ENCODE data around the gene SIK2. TPM values are rescaled to one million over a fixed set of nuclear protein-coding genes. Genes with fewer than 3 reads are reported as not detected.

Gene SIK2
- total RNA-seq, 2 donors from 2014 or later: 5.6 to 6.4 TPM

DNA sequence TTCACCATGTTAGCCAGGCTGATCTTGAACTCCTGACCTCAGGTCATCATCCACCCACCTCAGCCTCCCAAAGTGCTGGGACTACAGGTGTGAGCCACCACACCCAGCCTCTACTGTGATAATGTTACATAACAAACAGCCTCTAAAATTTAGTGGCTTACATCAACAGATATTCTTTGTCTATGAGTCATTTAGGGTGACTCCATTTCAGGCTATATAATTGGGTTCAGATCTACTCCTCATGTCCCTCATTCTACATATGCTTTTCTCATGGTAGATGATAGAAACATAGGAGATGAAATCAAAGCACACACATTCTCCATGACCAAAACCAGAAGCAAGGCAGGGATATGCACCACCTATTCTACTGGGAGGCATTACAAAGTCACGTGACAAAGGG, 72.7 kb downstream of the SIK2 start:
- ATAC-seq (replicated peaks): no peak
- no peak overlapping the region for H3K27ac Mint-ChIP-seq
- peaks cover 7% of the 10 kb centered on the region for H3K4me1 Mint-ChIP-seq
- H3K36me3 Mint-ChIP-seq (ENCODE audit: low read depth): peaks cover 28% of the 10 kb centered on the region
- H3K27me3 Mint-ChIP-seq: no peaks in the 10 kb centered on the region
- no peak overlapping the region for H3K4me3 Mint-ChIP-seq
- H3K9me3 Mint-ChIP-seq: no peaks in the 10 kb centered on the region

- no peaks in the 10 kb centered on the region for H3K27me3 Mint-ChIP-seq
- H3K36me3 Mint-ChIP-seq (ENCODE audit: low read depth): peaks cover 28% of the 10 kb centered on the region
- H3K4me3 Mint-ChIP-seq: no peak overlapping the region
- no peak overlapping the region for H3K27ac Mint-ChIP-seq
- peaks cover 4% of the 10 kb centered on the region for H3K4me1 Mint-ChIP-seq
- no peaks in the 10 kb centered on the region for H3K9me3 Mint-ChIP-seq
- no peak for ATAC-seq (replicated peaks)
Measured at GRCh38 chr11:111675891-111676290, 73.6 kb downstream of the SIK2 start.

DNA sequence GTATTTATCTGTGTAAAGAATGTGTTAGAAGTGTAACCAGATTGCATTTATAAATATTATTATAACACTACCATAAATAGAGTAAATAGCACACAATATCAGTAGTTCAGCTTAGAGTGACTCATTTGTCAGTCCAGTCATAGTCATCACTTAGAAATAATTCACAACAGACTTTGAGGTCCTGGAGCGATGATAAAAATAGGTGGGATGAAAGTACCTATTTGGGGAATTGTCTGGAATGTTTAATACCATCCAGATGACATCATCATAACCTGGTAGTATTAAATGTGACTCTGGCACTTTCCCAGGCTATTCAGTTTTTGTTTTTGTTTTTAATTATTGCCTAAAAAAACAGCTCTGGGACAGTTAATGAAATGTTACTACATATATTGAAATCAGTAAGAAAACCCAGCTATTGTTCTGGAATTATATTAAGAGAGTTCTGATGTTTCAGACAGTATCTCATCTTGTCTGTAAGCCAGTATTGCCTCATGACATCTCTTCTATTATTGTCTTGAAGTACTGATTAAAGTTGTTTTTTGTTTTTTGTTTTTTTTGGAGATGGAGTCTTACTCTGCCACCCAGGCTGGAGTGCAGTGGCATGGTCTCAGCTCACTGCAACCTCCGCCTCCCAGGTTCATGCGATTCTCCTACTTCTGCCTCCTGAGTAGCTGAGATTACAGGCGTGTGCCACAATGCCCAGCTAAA, 74.8 kb downstream of the SIK2 start:
- Mint-ChIP-seq H3K9me3 (no peaks in the 10 kb centered on the region), H3K27ac (no peak overlapping the region), H3K27me3 (no peaks in the 10 kb centered on the region), H3K36me3 (ENCODE audit: low read depth) (peaks cover 16% of the 10 kb centered on the region), H3K4me1 (no peaks in the 10 kb centered on the region), H3K4me3 (no peak overlapping the region)
- no peak for ATAC-seq (replicated peaks)

GRCh38 chr11:111680486-111681175, 78.4 kb downstream of the SIK2 start:
- no peak for ATAC-seq (replicated peaks)
- Mint-ChIP-seq H3K27me3 (no peaks in the 10 kb centered on the region), H3K4me1 (peaks cover 4% of the 10 kb centered on the region), H3K9me3 (no peaks in the 10 kb centered on the region), H3K27ac (no peak overlapping the region), H3K4me3 (no peak overlapping the region), H3K36me3 (ENCODE audit: low read depth) (peaks cover 6% of the 10 kb centered on the region)

DNA sequence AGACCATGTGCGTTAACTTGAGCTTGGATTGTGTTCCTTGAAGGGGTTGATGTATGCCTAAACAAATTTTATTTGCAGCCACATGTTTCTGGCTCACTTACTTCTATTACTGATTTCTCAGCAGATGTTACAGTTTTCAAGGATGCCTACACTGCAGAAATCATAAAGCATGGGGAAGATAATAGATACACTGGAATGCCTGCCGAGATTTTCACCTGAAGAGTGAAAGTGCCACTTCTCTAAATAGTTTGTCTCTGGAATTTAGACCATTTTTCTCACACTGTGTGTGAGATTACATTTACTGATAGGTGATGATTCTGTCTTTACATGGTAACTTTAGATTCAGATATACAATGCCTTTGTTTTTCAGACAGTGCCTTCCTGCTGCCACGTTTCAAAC, 81.6 kb downstream of the SIK2 start:
- peaks cover 4% of the 10 kb centered on the region for H3K4me1 Mint-ChIP-seq
- H3K36me3 Mint-ChIP-seq (ENCODE audit: low read depth): peaks cover 30% of the 10 kb centered on the region
- ATAC-seq (replicated peaks): no peak
- H3K27me3 Mint-ChIP-seq: no peaks in the 10 kb centered on the region
- no peak overlapping the region for H3K27ac Mint-ChIP-seq
- no peak overlapping the region for H3K4me3 Mint-ChIP-seq
- H3K9me3 Mint-ChIP-seq: no peaks in the 10 kb centered on the region

DNA sequence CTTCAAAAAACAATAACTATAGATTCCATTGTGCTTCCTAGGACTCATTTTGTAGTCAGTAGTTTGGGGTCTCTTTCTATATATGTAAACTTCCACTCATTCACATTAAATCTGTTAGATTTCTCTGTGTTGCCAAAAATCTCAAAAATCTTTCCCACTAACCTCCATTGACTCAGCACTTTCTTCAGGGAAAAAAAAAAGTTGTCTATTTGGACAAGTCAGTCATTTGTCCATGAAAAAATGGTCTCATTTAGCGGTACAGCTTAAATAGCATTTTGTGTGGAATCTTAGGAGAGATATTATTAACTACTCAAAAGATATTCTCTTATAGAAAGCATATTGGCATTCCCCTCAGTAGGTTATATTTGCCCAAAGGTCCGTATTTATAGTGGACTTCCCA, 82.0 kb downstream of the SIK2 start:
- no peak for ATAC-seq (replicated peaks)

DNA sequence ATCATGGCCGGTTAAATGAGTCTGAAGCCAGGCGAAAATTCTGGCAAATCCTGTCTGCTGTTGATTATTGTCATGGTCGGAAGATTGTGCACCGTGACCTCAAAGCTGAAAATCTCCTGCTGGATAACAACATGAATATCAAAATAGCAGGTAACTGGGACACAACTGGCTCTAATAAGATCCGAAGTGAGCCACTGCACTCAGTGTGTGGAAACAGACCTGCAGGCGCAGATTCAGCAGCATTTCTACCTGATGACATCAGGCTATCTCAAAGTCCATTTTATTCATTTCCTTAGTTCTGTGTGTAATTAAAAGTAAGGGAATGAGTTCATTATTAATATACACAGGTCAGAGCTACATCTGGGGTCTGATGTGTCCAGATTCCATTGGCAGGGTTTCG, 85.8 kb downstream of the SIK2 start:
- no peak overlapping the region for H3K27ac Mint-ChIP-seq
- H3K4me3 Mint-ChIP-seq: no peak overlapping the region
- H3K4me1 Mint-ChIP-seq: peaks cover 4% of the 10 kb centered on the region
- H3K36me3 Mint-ChIP-seq (ENCODE audit: low read depth): peaks cover 61% of the 10 kb centered on the region
- H3K27me3 Mint-ChIP-seq: no peaks in the 10 kb centered on the region
- no peaks in the 10 kb centered on the region for H3K9me3 Mint-ChIP-seq
- ATAC-seq (replicated peaks): no peak

More for the DNA sequence above, 82.0 kb downstream of the SIK2 start:
- peaks cover 4% of the 10 kb centered on the region for H3K4me1 Mint-ChIP-seq
- H3K36me3 Mint-ChIP-seq (ENCODE audit: low read depth): peaks cover 35% of the 10 kb centered on the region
- H3K27ac Mint-ChIP-seq: no peak overlapping the region
- no peaks in the 10 kb centered on the region for H3K27me3 Mint-ChIP-seq
- H3K9me3 Mint-ChIP-seq: no peaks in the 10 kb centered on the region
- H3K4me3 Mint-ChIP-seq: no peak overlapping the region

- no peaks in the 10 kb centered on the region for H3K27me3 Mint-ChIP-seq
- no peaks in the 10 kb centered on the region for H3K9me3 Mint-ChIP-seq
- ATAC-seq (replicated peaks): no peak
- H3K36me3 Mint-ChIP-seq (ENCODE audit: low read depth): peaks cover 62% of the 10 kb centered on the region
- no peak overlapping the region for H3K4me3 Mint-ChIP-seq
- H3K4me1 Mint-ChIP-seq: no peaks in the 10 kb centered on the region
- no peak overlapping the region for H3K27ac Mint-ChIP-seq
Measured at GRCh38 chr11:111691176-111691575, 88.9 kb downstream of the SIK2 start.

DNA sequence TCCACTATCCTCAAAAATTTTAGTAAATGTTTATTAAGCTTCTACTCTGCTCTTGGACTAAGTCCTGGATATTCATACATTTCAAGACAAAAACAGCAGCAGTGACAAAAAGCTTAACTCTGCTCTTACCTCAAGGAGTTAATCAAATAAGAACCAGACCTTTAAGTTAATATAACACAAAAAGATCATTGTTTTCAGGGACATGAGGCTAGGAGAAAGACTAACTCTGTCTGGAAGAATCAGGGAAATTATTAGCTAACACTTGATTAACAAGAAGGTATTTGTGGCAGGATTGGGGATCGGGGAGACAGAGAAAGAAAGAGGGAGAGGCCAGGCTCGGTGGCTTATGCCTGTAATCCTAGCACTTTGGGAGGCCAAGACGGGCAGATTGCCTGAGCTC, 89.5 kb downstream of the SIK2 start:
- Mint-ChIP-seq H3K27ac (no peak overlapping the region), H3K9me3 (no peaks in the 10 kb centered on the region)
- no peak for ATAC-seq (replicated peaks)

GRCh38 chr11:111693224-111693937, 91.1 kb downstream of the SIK2 start:
- H3K9me3 Mint-ChIP-seq: no peaks in the 10 kb centered on the region
- H3K36me3 Mint-ChIP-seq (ENCODE audit: low read depth): peaks cover 43% of the 10 kb centered on the region
- ATAC-seq (replicated peaks): no peak
- no peak overlapping the region for H3K27ac Mint-ChIP-seq
- no peaks in the 10 kb centered on the region for H3K4me1 Mint-ChIP-seq
- H3K27me3 Mint-ChIP-seq: no peaks in the 10 kb centered on the region
- no peak overlapping the region for H3K4me3 Mint-ChIP-seq

More for the DNA sequence above, 89.5 kb downstream of the SIK2 start:
- no peak overlapping the region for H3K4me3 Mint-ChIP-seq
- H3K4me1 Mint-ChIP-seq: no peaks in the 10 kb centered on the region
- H3K36me3 Mint-ChIP-seq (ENCODE audit: low read depth): peaks cover 56% of the 10 kb centered on the region
- no peaks in the 10 kb centered on the region for H3K27me3 Mint-ChIP-seq

- H3K36me3 Mint-ChIP-seq (ENCODE audit: low read depth): peaks cover 28% of the 10 kb centered on the region
- no peaks in the 10 kb centered on the region for H3K9me3 Mint-ChIP-seq
- peaks cover 5% of the 10 kb centered on the region for H3K4me1 Mint-ChIP-seq
- H3K4me3 Mint-ChIP-seq: no peak overlapping the region
- no peak for ATAC-seq (replicated peaks)
- no peak overlapping the region for H3K27ac Mint-ChIP-seq
- no peaks in the 10 kb centered on the region for H3K27me3 Mint-ChIP-seq
Measured at GRCh38 chr11:111694851-111695250, 92.6 kb downstream of the SIK2 start.

- Mint-ChIP-seq H3K36me3 (ENCODE audit: low read depth) (peaks cover 13% of the 10 kb centered on the region), H3K4me1 (peaks cover 5% of the 10 kb centered on the region), H3K27me3 (no peaks in the 10 kb centered on the region), H3K9me3 (no peaks in the 10 kb centered on the region), H3K4me3 (no peak overlapping the region), H3K27ac (no peak overlapping the region)
- no peak for ATAC-seq (replicated peaks)
Measured at GRCh38 chr11:111696556-111696955, 94.3 kb downstream of the SIK2 start.

GRCh38 chr11:111697933-111698371, 95.7 kb downstream of the SIK2 start:
- no peak for ATAC-seq (replicated peaks)
- H3K27me3 Mint-ChIP-seq: no peaks in the 10 kb centered on the region
- H3K27ac Mint-ChIP-seq: peak overlapping the region; percentile 17
- peaks cover 19% of the 10 kb centered on the region for H3K36me3 Mint-ChIP-seq (ENCODE audit: low read depth)
- H3K4me3 Mint-ChIP-seq: no peak overlapping the region
- H3K4me1 Mint-ChIP-seq: peaks cover 5% of the 10 kb centered on the region
- no peaks in the 10 kb centered on the region for H3K9me3 Mint-ChIP-seq

DNA sequence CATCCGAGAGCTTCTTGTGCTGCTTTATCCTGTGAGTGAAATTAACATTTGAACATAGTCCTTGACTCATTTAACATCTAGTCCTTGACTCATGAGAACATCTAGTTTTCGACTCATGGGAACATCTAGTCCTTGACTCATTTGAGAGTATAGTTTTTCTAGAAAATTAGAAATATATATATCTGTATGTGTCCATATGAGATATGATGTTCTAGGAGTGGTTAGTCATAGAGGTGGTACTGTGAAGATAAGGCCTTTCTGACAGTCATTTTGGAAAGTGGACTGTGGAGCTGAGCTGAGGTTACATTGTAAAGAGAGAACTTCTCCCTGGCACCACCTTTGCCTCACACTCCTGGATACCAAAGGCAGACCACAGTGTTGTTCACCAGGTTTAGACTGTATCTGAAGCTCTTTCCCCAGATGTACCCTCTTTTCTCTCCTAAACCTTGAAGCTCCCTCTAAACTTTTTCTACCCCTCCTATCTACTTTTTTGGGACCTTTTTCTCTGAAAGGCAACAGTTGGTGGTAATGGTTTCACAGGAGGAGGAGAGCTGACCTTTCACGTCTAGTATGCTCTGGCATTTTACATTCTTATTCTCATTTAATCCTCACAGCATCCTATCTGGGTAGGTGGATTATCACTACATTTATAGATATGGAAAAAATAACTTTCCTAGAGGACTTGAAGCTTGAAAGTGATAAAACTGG, 96.8 kb downstream of the SIK2 start:
- Mint-ChIP-seq H3K36me3 (ENCODE audit: low read depth) (peaks cover 29% of the 10 kb centered on the region), H3K9me3 (no peaks in the 10 kb centered on the region), H3K27ac (no peak overlapping the region), H3K4me1 (peaks cover 5% of the 10 kb centered on the region), H3K27me3 (no peaks in the 10 kb centered on the region), H3K4me3 (no peak overlapping the region)
- peak; percentile 91 for ATAC-seq (replicated peaks)

Data from activated T-helper 17 cell treated with anti-CD3 and anti-CD28 coated beads, Interleukin-2, amount 50 U/mL, for 72 hours (primary cell).